ENCODE results near the gene SUSD5. TPM values are rescaled to one million over a fixed set of nuclear protein-coding genes. Genes with fewer than 3 reads are reported as not detected.

SUSD5 gene
- total RNA-seq, 4 donors from 2014 or later, result 0.33 to 2.0 (median 0.45) TPM

- no peak for TF ChIP-seq CTCF (IDR thresholded peaks at IDR 0.05; ENCODE audit: low read depth)
These were observed 521 bp upstream of the SUSD5 start for GRCh38 chr3:33219175-33219487.

GRCh38 chr3:33217866-33218445, 654 bp downstream of the SUSD5 start:
- no peak for TF ChIP-seq CTCF (IDR thresholded peaks at IDR 0.05; ENCODE audit: low read depth)

GRCh38 chr3:33215739-33216138, 2.9 kb downstream of the SUSD5 start:
- no peak for TF ChIP-seq CTCF (IDR thresholded peaks at IDR 0.05; ENCODE audit: low read depth)

- no peak for TF ChIP-seq CTCF (IDR thresholded peaks at IDR 0.05; ENCODE audit: low read depth)
These were observed 6.2 kb downstream of the SUSD5 start for GRCh38 chr3:33212406-33212805.

- TF ChIP-seq CTCF (IDR thresholded peaks at IDR 0.05; ENCODE audit: low read depth), result no peak
These were observed 7.2 kb downstream of the SUSD5 start for GRCh38 chr3:33211444-33211843.

GRCh38 chr3:33209357-33209756, 9.3 kb downstream of the SUSD5 start:
- TF ChIP-seq CTCF (IDR thresholded peaks at IDR 0.05; ENCODE audit: low read depth), result no peak

GRCh38 chr3:33202711-33203457, 15.7 kb downstream of the SUSD5 start:
- TF ChIP-seq CTCF (IDR thresholded peaks at IDR 0.05; ENCODE audit: low read depth), result no peak

All from subcutaneous adipose tissue (tissue), 4 donors.